ENCODE data around the gene CHD3.

CHD3 gene

DNA sequence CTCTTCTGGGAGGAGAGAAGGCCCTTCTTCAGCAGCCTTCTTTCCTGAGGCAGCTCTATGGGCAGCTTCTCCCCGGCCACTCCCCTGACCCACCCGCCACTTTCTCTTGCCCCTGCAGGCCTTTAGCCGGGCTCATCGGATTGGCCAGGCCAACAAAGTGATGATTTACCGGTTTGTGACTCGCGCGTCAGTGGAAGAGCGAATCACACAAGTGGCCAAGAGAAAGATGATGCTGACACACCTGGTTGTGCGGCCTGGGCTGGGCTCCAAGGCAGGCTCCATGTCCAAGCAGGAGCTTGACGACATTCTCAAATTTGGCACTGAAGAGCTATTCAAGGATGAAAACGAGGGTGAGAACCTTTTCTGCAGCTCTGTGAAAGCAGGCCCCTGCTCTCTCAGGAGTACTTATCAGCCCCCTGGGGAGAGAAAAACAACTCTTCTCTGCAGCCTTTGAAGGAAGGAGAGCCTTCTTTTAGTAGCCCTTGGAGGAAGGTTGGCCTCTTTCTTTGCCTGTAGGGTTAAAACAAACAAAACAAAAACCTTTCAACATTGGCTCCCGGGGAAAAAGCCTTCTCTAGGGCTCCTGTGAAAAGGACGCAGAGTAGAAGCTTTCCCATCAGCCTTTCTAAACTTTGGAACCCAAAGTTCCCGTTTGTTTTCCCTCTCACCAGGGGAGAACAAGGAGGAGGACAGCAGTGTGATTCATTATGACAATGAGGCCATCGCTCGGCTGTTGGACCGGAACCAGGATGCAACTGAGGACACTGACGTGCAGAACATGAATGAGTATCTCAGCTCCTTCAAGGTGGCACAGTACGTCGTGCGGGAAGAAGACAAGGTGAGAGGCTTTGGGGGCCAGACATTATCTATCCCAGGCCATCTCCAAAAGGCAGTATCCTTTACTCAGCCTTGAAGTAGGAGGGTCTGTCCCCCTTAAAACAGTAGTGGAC lies 14.8 kb downstream of the CHD3 start:
- no peak for DNase-seq

DNA sequence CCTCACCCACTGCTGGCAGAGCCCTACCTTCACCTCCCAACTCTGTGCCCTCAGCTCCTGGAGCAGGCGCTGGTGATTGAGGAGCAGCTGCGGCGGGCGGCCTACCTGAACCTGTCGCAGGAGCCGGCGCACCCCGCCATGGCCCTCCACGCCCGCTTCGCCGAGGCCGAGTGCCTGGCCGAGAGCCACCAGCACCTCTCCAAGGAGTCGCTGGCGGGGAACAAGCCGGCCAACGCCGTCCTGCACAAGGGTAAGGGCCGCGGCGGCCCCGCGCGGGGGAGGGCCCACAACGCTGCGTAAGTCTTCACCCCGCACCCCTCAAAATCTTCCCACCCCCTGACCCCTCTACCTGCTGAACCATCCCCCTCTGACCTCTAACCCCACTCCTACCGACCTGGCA lies 20.5 kb downstream of the CHD3 start:
- no peak for DNase-seq

DNA sequence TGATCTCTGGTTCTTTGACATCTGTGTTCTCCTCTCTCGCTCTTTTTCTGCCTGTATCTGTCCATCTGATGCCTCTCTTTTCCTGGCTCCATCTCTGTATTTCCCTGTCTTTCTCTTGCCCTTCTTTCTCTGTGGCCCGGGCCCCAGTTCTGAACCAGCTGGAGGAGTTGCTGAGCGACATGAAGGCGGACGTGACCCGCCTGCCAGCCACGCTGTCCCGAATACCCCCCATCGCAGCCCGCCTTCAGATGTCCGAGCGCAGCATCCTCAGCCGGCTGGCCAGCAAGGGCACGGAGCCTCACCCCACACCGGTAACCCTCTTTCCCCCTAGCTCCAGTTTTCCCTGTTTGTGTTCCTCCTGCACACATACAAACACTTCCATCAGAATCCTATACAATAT lies 21.7 kb downstream of the CHD3 start:
- no peak for DNase-seq

DNA sequence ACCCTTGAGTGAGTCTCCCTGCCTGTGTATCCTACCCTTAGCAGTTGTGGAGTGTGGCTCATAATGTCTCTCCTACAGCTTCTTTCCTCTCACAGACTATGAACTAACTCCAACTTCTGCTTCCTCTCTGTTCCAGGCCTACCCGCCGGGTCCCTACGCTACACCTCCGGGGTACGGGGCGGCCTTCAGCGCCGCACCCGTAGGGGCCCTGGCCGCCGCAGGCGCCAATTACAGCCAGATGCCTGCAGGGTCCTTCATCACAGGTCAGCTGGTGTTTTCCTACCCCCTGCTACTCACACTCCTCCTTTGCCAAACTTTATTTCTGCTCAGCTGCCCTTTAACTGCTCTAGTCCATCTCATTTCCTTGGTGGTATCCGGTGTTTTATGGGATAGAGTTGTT lies 22.1 kb downstream of the CHD3 start:
- DNase-seq: no peak

DNA sequence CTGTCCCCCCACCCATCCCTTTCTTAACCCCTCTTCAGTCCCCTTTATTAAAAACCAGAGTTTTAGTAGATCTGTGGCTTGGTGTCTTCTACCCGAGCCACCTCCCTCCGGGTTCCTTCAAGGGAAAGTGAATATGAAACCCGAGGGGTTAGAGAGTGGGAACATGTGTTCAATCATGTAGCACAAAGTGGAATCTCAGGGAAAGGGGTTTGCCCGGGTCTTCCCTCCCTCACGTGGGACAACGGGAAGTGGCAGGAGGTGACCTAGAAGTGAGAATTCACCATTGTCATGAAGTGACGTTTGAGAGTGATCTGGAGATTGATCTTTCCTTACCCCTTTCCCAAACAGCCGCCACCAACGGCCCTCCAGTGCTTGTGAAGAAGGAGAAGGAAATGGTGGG lies 22.5 kb downstream of the CHD3 start:
- no peak for DNase-seq

DNA sequence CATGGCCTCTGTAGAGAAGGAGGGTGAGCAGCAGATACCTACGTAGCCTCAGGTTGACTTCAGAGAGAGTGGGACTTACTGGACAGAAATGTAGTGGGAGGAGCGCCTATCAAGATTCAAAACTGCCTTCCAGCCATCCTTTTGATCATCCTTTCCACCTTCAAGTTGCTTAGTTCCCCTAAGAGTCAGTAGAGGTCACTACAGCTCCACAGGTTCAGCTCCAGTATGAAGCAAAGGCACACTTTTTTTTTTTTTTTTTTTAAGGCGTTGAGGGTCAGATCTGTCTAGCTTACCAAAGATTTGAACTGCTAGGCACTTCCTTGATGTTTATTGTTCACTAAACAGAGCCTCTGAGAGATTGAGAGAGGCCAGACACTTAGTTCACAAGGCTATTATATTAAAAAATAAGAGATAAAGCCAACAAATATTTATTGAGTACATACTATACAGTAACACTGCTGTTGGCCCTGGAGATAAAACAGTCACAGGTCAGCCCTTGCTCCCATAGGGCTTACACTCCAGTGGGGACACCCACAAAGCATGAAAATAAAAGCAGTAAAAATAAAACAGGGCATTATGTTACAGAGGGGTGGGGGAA lies 24.4 kb downstream of the CHD3 start:
- DNase-seq: no peak

DNA sequence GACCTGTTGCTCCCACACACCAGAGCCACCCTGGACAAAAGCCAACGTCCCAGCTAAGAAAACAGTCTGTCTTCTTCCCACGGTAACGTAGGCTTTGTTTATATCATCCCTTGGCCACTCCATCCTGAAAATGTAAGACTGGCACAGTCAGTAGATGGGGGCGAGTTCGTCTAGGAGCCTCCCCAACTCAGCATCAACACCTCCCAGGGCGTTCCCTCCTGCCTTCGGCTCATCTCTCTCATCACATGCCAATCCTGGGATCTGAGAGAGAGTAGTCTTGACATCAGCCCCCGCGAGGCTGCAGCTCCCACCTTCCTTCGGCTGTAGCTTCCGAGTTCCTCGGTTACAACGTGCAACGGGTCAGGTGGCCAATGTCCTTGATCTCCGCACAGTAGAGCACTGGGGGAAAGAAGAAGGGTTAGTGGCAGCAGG lies 26.6 kb downstream of the CHD3 start:
- no peak for DNase-seq

DNA sequence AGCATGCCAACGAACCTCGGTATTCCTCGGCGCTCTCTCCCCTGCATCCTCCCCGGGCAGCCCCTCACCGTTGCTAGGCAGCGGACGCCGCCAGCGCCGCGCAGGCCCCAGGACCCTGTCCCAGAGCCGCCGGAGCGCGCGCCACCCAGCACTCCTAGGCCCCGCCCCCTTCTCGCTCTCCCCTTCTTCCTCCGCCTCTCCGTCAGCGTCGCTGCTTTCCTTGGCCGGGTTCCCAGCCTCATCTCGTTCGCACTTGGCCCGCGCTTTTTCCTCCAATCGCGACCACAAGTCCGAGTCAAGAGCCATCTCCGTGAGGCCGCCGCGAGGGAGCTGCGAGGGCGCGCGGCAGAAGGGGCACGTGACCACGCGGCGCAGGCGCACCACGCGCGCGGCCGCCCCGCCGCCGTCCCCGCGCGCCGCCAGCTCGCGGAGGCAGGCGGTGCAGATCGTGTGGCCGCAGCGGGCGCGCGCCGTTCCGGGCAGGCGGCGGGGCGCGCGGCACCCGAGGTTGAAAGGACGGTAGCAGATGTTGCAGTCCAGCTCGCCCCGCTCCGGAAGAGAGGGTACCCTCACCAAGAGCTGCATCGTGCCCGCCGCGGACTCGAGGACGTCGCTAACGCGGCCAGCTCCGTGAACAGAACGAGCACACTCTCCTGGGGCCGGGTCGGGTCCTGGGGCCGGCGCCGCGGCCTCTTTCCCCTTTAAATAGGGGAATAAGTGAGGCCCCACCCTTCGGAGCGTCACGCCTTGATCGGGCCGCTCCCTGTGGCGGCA lies 27.2 kb downstream of the CHD3 start, which contains the start of gene RNF227:
Gene RNF227 (minus strand): TSS at position 679 of the 774 bp plus-strand sequence. CDS start 94 bp downstream, at position 585.
- peak; percentile 72 for DNase-seq

DNA sequence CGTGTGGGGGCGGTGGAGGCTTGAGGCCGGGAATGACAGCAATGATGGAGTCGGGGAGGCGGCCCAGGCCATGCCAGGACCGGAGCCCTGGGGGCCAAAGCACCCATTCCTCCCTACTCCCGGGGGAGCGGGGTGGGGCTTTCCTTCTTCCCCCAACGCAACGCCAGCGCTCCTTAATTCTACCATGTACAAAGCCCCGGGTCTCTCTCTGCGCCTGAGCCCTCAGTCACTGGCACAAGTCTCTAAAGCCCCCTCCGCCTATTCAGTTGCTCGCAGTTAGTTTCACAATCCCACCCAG lies 27.7 kb downstream of the CHD3 start:
- no peak for DNase-seq

DNA sequence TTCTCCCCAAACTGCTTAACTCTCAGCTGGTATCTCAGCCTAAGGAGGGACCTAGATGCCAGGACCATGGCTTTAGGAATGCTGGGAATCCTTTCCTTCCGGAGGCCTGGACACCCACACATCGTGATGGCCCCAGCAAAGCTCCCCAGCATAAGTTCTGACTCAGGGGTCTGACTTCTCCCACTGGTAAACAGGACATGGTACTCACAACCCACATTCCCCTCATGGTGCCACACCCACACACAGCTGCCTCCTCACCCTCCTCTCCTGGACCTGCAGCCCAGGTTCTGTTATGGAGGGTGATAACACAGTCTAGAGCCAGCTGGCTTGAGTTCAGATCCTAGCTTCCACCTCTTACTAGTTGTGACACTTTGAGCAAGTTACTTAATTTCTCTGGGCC lies 28.2 kb downstream of the CHD3 start:
- no peak for DNase-seq

DNA sequence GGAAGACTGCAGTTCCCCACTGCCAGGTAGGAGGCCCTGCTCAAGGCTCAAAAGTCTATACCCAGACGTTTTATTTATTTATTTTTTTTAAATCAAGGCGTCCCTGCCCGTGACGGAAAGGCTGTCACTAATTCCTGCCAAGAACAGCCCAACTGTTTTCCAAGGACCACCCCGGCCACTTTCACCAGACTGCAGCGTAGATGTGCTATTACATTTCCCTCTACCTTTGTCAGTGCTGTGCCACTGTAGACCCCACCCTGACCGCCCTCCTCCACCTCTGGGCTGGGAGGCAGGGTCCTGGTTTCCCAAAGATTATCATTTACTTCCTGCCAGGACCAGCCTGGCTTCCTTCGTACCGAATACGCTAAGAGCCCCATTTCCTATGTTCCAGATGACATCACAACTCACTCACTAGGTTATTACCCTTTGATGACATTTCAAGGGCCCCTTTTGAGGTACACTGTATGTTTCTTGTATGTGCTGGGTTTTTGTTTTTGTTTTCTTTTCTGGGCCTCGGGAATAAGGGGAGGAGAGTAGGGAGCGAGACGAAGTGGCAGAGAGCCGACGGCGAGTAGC lies 33.8 kb downstream of the CHD3 start:
- no peak for DNase-seq

DNA sequence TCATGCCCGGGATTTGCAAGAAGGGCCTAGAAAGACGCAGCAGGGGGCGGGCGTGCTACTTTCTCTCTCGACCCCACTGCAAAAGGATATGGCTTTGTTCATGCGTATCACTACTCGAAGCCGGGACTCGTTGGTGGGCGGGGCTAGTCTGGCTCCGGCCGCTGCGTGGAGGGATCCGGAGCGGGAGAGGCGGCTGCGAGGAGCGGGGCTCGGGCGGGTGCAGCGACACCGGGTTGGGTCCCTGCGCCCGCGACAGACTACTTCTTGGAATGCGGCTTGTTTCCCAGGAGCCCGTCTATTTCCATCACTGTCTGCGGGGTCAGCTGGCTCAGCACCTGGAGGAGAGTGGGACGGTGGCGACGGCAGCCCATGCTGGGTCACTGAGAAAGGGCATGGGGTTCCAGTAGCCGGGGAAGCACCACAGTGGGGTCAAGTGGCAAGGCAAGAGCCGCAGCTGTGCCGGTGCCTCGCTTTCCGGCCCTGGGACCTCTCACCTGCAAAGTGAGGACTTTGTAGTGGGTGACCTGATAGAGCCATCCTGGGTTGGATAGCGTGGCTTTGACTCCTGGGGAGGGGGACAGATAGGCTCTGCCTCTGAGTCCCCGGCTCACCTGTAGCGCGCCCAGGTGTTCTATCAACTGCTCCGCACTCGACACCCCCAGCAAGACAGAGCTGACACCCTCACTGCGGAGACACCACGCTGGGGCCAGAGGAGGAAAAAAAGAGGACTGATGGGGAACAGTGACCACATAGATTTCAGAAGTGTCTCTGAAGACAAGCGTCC lies 34.4 kb downstream of the CHD3 start:
- peak; percentile 72 for DNase-seq

DNA sequence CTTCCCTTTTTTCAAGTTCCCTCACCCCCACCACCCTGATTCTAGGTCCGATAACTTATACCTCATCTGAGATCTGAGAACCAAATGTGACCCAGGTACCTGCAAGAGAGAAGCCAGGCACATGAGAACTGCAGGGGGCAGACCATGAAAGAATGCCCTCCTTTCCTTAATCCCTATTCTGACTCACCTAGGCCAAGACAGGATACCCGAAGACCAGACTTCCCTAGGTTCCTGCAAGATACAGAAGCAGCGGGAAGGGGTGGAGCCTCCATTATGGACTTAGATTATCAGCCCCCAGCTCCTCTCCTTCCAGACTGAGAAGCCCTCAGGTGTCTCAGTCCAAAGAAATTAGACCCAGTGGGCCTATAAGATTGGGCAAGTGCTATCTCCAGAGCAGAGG lies 39.0 kb downstream of the CHD3 start:
- DNase-seq: no peak

DNA sequence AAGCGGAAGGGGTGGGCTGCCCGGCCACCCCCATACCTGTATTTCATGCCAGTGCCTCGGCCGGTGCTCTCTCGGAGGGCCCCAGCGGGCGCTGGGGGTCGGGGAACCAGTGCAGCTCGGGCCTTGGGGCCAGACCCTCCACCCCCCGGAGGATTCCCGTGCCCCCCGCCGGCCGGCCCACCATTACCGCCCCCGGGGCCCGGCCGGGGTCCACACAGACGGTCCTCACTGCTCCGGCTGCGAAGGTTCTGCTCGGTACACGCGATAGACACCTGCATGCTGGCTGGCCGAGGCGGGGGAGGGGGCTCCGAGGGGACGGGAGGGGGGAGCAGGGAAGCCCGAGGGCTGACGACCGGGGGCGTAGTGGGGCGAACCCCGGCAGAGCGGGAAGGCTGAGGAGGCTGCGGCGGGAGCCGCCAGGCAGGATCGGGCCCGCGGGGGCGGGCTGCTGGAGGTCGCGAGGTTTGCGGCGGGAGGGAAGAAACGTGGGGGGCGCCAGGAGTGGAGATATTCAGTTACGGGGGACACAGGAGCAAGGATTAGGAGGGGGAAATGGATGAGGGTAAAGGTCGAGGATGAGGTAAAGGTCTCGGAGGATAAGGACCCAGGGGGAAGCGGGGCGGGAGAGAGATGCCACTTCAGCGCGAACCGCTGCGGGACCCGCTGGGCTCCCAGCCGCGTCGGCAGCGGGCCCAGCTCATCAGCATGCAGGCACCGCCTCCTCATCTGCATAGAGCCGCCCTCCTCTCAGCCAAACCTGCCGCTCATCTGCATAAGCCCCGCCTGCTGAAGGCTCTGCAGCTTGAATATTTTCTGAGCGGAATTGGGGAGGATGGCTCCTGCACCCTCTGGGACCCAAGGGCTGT lies 40.8 kb downstream of the CHD3 start, which contains the start of gene KCNAB3:
Gene KCNAB3 (minus strand): TSS at position 699 of the 866 bp plus-strand sequence. CDS start 421 bp downstream, at position 278.
- peak; percentile 60 for DNase-seq

DNA sequence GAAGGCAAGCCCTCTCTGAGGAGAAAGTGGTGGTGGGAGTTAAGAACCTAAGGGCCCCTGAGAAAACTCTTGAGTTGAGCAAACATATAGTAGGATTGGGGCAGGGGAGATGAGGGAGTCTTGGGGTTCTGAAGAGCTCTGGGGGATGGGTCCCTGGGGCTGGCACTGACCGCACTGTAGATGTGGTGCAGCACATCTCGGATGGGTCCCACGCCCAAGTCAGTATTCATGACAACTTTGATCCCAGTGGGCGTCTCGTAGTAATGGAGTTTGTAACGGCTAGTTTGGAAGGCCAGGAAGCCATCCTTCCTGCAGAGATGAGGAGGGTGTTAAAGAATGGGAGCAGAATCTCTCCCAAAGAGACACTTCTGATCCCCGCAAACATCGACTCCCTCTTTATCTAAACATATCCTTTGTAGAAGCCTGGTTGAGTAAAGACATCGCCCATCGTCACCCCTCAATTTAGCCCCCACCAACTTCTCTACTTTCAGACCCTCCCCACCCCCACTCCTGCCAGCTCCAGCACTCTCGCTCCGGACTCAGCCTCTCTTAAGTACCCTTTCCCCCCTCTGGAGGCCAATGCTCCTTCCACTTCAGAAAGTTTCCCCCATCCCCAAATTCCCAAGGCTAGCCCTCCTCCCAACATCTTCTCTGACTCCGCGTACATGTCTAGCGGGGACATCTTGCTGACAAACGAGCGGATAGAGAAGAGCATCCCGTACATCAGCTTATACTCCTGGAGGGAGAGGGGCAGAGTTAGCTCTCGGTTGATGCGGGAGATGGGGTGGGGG lies 42.4 kb downstream of the CHD3 start:
- DNase-seq: no peak

DNA sequence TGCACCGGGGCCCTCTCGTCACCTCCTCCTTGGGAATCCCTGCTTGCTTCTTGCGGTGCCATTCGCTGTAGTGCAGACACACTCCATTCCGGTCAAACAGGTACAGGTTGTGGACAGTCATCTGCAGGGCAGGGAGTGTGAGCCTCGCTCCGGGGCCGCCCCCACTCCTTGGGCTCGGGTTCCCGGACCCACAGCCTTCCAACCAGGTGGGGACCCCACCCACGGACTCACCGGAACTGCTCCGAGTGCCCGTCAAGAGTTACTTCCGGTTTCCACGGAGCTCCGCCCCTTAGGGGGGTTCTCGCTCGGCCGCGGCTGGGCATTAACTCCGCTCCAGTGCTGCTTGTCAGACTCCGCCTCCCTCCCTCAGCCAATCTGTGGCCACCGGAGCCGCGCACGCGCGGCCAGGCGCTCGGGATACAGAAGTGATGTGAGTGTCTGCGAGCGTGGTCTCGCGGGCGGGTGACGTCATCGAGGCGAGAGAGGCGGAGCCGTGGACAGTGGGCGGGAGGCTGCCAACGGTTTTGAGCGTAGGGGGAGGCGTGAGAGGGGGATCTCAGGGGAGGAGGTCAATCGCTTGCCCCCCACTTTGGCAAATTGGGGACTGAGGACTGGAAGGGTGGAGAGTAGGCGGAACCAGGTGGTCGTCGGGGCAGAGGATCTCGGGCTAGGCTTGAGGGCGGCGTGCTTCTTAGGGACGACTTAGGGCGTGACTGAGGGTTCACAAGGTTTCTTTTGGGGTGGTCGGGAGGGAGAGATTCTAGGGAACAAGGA lies 43.3 kb downstream of the CHD3 start, which contains the start of the genes CNTROB and TRAPPC1:
Gene CNTROB (plus strand): TSS at position 498 of the 774 bp plus-strand sequence. CDS start 874 bp downstream, outside the sequence.
Gene TRAPPC1 (minus strand): TSS at position 238 of the 774 bp plus-strand sequence. CDS start 117 bp downstream, at position 121.
- peak; percentile 99 for DNase-seq

DNA sequence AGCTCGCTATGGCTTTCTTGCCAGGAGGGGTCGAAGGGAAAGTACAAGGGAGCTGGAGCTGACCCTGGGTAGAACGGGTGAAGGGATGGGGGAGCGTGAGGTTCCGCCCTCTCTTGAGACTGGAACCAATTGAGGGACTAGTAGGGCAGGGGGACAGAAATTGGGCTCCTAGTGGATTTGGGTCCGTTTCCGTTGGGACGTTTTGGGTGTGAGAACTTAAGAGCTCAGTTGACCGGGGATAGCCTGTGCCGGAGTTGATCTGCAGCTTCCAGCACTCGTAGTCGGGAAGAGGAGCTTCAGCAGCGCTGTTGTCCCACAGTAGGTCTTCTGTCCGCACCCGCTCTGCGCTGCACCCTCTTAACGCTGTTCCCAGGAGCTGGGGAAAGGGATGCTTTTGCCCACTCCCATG lies 43.9 kb downstream of the CHD3 start:
- no peak for DNase-seq

DNA sequence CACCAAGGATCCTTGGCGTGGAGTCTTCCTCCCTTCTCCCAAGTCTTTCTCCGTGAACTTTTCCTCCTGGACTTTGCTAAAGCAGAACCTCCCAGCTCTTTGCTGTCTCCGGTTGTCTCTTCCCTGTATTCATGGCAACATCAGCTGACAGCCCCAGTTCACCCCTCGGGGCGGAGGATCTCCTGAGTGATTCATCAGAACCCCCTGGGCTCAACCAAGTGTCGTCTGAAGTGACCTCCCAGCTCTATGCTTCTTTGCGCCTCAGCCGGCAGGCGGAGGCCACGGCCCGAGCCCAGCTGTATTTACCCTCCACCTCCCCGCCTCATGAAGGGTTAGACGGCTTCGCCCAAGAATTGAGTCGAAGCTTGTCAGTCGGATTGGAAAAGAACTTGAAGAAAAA lies 44.4 kb downstream of the CHD3 start:
- no peak for DNase-seq

DNA sequence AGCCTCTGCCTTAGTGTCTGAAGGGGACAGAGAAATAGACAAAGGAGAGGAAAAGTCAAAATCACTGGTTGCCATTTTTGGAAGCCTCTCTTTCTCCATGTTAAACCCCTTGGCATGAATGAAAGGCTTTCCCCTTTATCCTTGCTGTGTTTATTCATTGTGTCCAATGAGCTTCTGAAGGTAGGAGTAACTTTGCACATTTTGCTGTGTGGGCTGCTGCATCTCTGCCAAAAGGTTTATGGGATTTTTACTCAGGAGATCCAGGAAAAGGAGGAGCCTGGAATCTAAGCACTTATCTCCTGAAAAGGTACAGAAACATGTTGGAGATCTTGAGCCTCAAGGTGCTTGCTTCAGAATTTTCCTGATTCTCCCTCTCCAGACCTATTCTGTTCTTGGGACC lies 47.3 kb downstream of the CHD3 start:
- no peak for DNase-seq
